ENCODE data around the gene TULP3. TPM values are rescaled to one million over a fixed set of nuclear protein-coding genes. Genes with fewer than 3 reads are reported as not detected.
"Not testable (repeated sequence)": the region's sequence is repeated elsewhere in the genome, so short reads cannot be mapped to it uniquely, and the experiment has no call there.

TULP3 gene
- total RNA-seq, 1 donor from 2014 or later: 49.4 TPM

DNA sequence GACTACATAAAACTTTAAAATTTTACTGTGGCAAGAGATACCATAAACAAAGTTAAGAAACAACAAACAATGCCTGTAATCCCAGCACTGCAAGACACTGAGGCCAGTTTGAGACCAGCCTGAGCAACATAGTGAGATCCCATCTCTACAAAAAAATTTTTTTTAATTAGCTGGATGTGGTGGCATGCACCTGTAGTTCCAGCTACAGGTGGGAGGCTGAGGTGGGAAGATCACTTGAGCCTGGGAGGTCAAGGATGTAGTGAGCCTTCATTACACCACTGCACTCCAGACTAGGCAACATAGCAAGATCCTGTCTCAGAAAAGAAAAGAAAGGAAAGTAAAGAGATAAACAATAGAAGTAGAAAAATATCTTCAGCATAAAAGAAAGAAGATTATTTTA lies 30.5 kb upstream of the TULP3 start:
- Mint-ChIP-seq H3K36me3 (ENCODE audit: low read depth, unreplicated experiment) (peaks cover 17% of the 10 kb centered on the region), H3K4me1 (ENCODE audit: unreplicated experiment) (no peaks in the 10 kb centered on the region), H3K9me3 (ENCODE audit: unreplicated experiment) (no peaks in the 10 kb centered on the region), H3K4me3 (ENCODE audit: unreplicated experiment) (no peak overlapping the region), H3K27me3 (ENCODE audit: unreplicated experiment) (peaks cover 6% of the 10 kb centered on the region), H3K27ac (ENCODE audit: unreplicated experiment) (no peak overlapping the region)
- no peak for DNase-seq (ENCODE audit: low spot score)
- TF ChIP-seq, protein P1, sequence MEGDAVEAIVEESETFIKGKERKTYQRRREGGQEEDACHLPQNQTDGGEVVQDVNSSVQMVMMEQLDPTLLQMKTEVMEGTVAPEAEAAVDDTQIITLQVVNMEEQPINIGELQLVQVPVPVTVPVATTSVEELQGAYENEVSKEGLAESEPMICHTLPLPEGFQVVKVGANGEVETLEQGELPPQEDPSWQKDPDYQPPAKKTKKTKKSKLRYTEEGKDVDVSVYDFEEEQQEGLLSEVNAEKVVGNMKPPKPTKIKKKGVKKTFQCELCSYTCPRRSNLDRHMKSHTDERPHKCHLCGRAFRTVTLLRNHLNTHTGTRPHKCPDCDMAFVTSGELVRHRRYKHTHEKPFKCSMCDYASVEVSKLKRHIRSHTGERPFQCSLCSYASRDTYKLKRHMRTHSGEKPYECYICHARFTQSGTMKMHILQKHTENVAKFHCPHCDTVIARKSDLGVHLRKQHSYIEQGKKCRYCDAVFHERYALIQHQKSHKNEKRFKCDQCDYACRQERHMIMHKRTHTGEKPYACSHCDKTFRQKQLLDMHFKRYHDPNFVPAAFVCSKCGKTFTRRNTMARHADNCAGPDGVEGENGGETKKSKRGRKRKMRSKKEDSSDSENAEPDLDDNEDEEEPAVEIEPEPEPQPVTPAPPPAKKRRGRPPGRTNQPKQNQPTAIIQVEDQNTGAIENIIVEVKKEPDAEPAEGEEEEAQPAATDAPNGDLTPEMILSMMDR (IDR thresholded peaks at IDR 0.05; ENCODE audit: unreplicated experiment): no peak

DNA sequence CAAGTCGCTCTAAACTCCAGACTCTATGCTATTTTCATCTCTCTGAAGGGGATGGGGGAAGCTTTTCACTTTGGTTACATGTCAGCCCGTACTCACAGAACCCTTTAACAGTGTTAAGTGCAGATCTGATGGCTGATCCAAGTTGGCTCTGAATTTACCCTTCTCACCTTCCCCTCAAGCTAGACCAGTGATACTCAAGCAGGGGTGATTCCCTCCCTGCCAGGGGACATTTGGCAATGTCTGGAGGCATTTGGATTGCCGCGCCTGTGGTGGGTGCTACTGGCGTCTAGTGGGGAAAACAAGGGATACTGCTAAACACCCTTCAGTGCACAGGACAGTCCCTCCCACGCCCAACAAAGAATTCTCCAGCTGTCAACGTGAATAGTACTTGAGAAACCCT lies 27.8 kb upstream of the TULP3 start:
- Mint-ChIP-seq H3K27me3 (ENCODE audit: unreplicated experiment) (no peaks in the 10 kb centered on the region), H3K4me1 (ENCODE audit: unreplicated experiment) (no peaks in the 10 kb centered on the region), H3K4me3 (ENCODE audit: unreplicated experiment) (no peak overlapping the region), H3K27ac (ENCODE audit: unreplicated experiment) (no peak overlapping the region), H3K9me3 (ENCODE audit: unreplicated experiment) (no peaks in the 10 kb centered on the region), H3K36me3 (ENCODE audit: low read depth, unreplicated experiment) (peaks cover 17% of the 10 kb centered on the region)
- no peak for DNase-seq (ENCODE audit: low spot score)
- TF ChIP-seq, protein P1 (IDR thresholded peaks at IDR 0.05; ENCODE audit: unreplicated experiment): no peak

DNA sequence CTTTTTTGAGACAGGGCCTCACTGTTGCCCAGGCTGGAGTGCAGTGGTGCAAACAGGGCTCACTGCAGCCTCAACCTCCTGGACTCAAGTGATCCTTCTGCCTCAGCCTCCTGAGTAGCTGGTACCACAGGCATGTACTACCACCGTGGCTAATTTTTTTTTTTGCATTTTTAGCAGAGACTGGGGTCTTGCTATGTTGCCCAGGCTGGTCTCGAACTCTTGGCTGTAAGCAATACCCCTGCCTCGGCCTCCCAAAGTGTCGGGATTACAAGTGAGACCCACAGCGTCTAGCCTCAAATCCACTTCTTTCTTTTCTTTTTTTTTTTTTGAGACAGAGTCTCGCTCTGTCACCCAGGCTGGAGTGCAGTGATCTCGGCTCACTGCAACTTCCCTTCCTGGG lies 27.3 kb upstream of the TULP3 start:
- not testable (repeated sequence) for H3K9me3 Mint-ChIP-seq (ENCODE audit: unreplicated experiment); DNase-seq (ENCODE audit: low spot score); H3K27me3 Mint-ChIP-seq (ENCODE audit: unreplicated experiment); H3K4me3 Mint-ChIP-seq (ENCODE audit: unreplicated experiment); H3K27ac Mint-ChIP-seq (ENCODE audit: unreplicated experiment); H3K4me1 Mint-ChIP-seq (ENCODE audit: unreplicated experiment)
- H3K36me3 Mint-ChIP-seq (ENCODE audit: low read depth, unreplicated experiment): peaks cover 20% of the 10 kb centered on the region

DNA sequence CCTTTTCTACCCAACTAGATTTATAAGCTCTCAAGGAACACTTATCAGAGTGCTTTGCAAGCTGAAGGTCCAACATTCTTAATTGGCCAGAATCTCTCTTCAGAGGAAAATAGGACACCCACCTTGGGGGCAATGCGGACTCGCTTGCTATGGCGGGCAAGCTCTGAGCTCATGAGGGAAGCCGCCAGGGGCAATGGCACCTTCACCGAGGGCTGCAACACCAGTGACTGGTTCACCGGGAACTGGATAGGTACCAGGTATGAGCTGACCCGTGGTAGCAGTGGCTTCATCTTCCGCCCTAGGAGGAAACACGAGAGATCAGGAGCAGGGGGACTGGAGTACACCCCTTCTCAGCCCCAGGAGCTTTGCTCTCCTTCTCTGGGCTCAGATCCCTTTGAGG lies 26.5 kb upstream of the TULP3 start:
- no peak for DNase-seq (ENCODE audit: low spot score)
- Mint-ChIP-seq H3K27me3 (ENCODE audit: unreplicated experiment) (no peaks in the 10 kb centered on the region), H3K27ac (ENCODE audit: unreplicated experiment) (no peak overlapping the region), H3K9me3 (ENCODE audit: unreplicated experiment) (no peaks in the 10 kb centered on the region), H3K4me1 (ENCODE audit: unreplicated experiment) (no peaks in the 10 kb centered on the region), H3K4me3 (ENCODE audit: unreplicated experiment) (no peak overlapping the region), H3K36me3 (ENCODE audit: low read depth, unreplicated experiment) (peaks cover 22% of the 10 kb centered on the region)
- TF ChIP-seq, protein P1 (IDR thresholded peaks at IDR 0.05; ENCODE audit: unreplicated experiment): no peak

DNA sequence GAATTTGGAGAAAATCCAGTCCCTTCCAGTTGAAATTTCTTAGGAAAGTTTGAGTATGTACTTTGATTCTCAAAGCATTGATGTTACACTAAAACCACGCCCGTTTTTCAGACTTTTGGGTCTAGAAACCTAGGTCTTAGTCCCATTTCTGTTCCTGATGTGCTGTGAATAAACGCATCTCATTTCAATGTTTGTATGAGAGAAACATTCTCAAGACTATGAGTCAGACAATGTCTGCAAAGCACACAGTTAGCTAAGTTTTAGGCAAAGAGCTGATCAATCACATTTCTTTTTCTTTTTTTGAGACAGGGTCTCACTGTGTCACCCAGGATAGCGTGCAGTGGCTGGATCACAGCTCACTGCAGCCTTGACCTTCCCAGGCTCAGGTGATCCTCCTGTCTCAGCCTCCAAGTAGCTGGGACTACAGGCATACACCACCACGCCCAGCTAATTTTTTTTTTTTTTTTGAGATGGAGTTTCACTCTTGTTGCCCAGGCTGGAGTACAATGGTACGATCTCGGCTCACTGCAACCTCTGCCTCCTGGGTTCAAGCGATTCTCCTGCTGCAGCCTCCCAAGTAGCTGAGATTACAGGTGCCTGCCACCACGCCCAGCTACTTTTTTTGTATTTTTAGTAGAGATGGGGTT lies 21.6 kb upstream of the TULP3 start:
- not testable (repeated sequence) for H3K27me3 Mint-ChIP-seq (ENCODE audit: unreplicated experiment); H3K4me1 Mint-ChIP-seq (ENCODE audit: unreplicated experiment); H3K27ac Mint-ChIP-seq (ENCODE audit: unreplicated experiment); H3K4me3 Mint-ChIP-seq (ENCODE audit: unreplicated experiment); H3K9me3 Mint-ChIP-seq (ENCODE audit: unreplicated experiment); DNase-seq (ENCODE audit: low spot score)
- H3K36me3 Mint-ChIP-seq (ENCODE audit: low read depth, unreplicated experiment): peaks cover 11% of the 10 kb centered on the region

DNA sequence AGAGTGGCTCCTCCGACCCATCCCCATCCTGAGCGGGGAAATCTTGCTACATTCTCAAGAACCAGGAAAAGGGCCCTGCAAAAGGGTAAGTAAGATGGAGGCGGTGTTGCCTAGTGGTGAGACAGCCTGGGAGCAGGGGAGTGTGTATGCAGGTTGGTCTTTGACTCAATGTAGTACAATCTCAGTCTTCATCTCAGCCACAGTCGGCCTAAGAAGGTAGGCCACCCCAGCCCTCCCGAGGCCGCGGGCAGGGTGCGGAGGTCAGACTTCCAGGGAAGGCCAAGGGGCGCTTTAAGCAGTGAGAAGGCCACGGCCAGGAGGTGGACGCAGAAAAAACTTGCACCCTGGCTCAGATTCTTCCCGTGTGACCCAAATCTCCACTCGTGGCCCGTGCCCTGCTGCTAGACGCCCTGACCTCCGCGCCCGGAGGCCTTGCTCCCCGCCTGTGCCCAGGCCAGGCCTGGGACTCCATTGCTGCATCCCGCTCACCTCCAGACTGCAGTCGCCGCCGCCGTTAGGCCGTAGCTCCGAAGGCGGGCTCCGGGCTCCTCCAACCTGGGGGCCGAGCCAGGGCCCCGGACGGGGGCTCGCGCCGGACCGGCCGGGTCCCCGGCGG lies 14.2 kb upstream of the TULP3 start:
- no peaks in the 10 kb centered on the region for H3K9me3 Mint-ChIP-seq (ENCODE audit: unreplicated experiment)
- peaks cover 21% of the 10 kb centered on the region for H3K4me1 Mint-ChIP-seq (ENCODE audit: unreplicated experiment)
- peaks cover 6% of the 10 kb centered on the region for H3K27me3 Mint-ChIP-seq (ENCODE audit: unreplicated experiment)
- H3K36me3 Mint-ChIP-seq (ENCODE audit: low read depth, unreplicated experiment): peaks cover 15% of the 10 kb centered on the region
- peak overlapping the region; percentile 89 for H3K4me3 Mint-ChIP-seq (ENCODE audit: unreplicated experiment)
- DNase-seq (ENCODE audit: low spot score): peak; percentile 15
- TF ChIP-seq, protein P1 (IDR thresholded peaks at IDR 0.05; ENCODE audit: unreplicated experiment): no peak
- no peak overlapping the region for H3K27ac Mint-ChIP-seq (ENCODE audit: unreplicated experiment)
